BLaER1 (cell line): Measurements from ENCODE around the gene MAGI3.

Experiments
- H3K27ac ChIP-seq: shearing (Covaris generic); formaldehyde crosslinking; 2 replicates; pipeline ENCODE4 v1.8.1; 2022
- H3K27me3 ChIP-seq: shearing (Covaris generic); formaldehyde crosslinking; 2 replicates; pipeline ENCODE4 v1.8.1; 2022
- H3K36me3 ChIP-seq: shearing (Covaris generic); formaldehyde crosslinking; 2 replicates; pipeline ENCODE4 v1.8.1; 2022
- H3K4me1 ChIP-seq: shearing (Covaris generic); formaldehyde crosslinking; 2 replicates; pipeline ENCODE4 v1.8.1; 2022
- H3K4me2 ChIP-seq: shearing (Covaris generic); formaldehyde crosslinking; 2 replicates; pipeline ENCODE4 v1.8.1; 2022
- H3K4me3 ChIP-seq: shearing (Covaris generic); formaldehyde crosslinking; 2 replicates; pipeline ENCODE4 v1.8.1; 2022
- H3K9ac ChIP-seq: shearing (Covaris generic); formaldehyde crosslinking; 2 replicates; pipeline ENCODE4 v1.8.1; 2022
- H3K9me3 ChIP-seq: shearing (Covaris generic); formaldehyde crosslinking; 2 replicates; pipeline ENCODE4 v1.8.1; 2022
- H4K20me1 ChIP-seq: shearing (Covaris generic); formaldehyde crosslinking; 2 replicates; pipeline ENCODE4 v1.8.1; 2022
- Cebpa-rat ChIP-seq: shearing (Covaris generic); IDR thresholded peaks from 2 replicates; pipeline ENCODE4 v1.8.1; 2022

The MAGI3 gene

GRCh38 chr1:113659556-113659955 lies 269.2 kb downstream of the MAGI3 start:
- no peak for TF ChIP-seq Cebpa-rat
- Histone ChIP-seq H3K4me1 (peaks cover 10% of the 10 kb centered on the region), H3K4me3 (no peak overlapping the region), H3K27ac (no peak overlapping the region), H3K9ac (no peak overlapping the region), H3K9me3 (no peaks in the 10 kb centered on the region), H3K27me3 (no peaks in the 10 kb centered on the region), H4K20me1 (no peaks in the 10 kb centered on the region), H3K36me3 (peaks cover 3% of the 10 kb centered on the region; the same call in 1 of the 2 replicates), H3K4me2 (no peak overlapping the region)

GRCh38 chr1:113660088-113660487 lies 269.8 kb downstream of the MAGI3 start:
- no peaks in the 10 kb centered on the region for H3K9me3 ChIP-seq
- no peak overlapping the region for H3K4me3 ChIP-seq
- H3K4me1 ChIP-seq: peaks cover 10% of the 10 kb centered on the region
- no peaks in the 10 kb centered on the region for H3K27me3 ChIP-seq
- no peak overlapping the region for H3K9ac ChIP-seq
- TF ChIP-seq Cebpa-rat: no peak
- peaks cover 3% of the 10 kb centered on the region; the same call in 1 of the 2 replicates for H3K36me3 ChIP-seq
- no peak overlapping the region for H3K4me2 ChIP-seq
- no peak overlapping the region for H3K27ac ChIP-seq
- H4K20me1 ChIP-seq: no peaks in the 10 kb centered on the region

GRCh38 chr1:113662101-113662500 lies 271.8 kb downstream of the MAGI3 start:
- H4K20me1 ChIP-seq: no peaks in the 10 kb centered on the region
- H3K9ac ChIP-seq: no peak overlapping the region
- H3K4me1 ChIP-seq: peaks cover 6% of the 10 kb centered on the region
- no peaks in the 10 kb centered on the region for H3K27me3 ChIP-seq
- no peak for TF ChIP-seq Cebpa-rat
- H3K4me2 ChIP-seq: no peak overlapping the region
- H3K9me3 ChIP-seq: peaks cover 9% of the 10 kb centered on the region
- no peak overlapping the region for H3K4me3 ChIP-seq
- no peak overlapping the region for H3K27ac ChIP-seq
- H3K36me3 ChIP-seq: peaks cover 13% of the 10 kb centered on the region; the same call in 1 of the 2 replicates

- Histone ChIP-seq H3K4me3 (no peak overlapping the region), H3K36me3 (peaks cover 13% of the 10 kb centered on the region; the same call in 1 of the 2 replicates), H3K9ac (no peak overlapping the region), H3K27me3 (no peaks in the 10 kb centered on the region), H3K4me2 (no peak overlapping the region), H3K4me1 (no peaks in the 10 kb centered on the region), H3K9me3 (peaks cover 11% of the 10 kb centered on the region), H3K27ac (no peak overlapping the region), H4K20me1 (no peaks in the 10 kb centered on the region)
- no peak for TF ChIP-seq Cebpa-rat
Measured at GRCh38 chr1:113663165-113663951, 273.0 kb downstream of the MAGI3 start.

- 0 out of 2 replicates have a peak, but pooled peaks cover 10% of the 10 kb centered on the region for H3K36me3 ChIP-seq
- H4K20me1 ChIP-seq: no peaks in the 10 kb centered on the region
- H3K9ac ChIP-seq: no peak overlapping the region
- no peak overlapping the region for H3K27ac ChIP-seq
- no peak for TF ChIP-seq Cebpa-rat
- no peaks in the 10 kb centered on the region for H3K27me3 ChIP-seq
- H3K4me1 ChIP-seq: no peaks in the 10 kb centered on the region
- H3K9me3 ChIP-seq: peaks cover 11% of the 10 kb centered on the region
- H3K4me3 ChIP-seq: no peak overlapping the region
- H3K4me2 ChIP-seq: no peak overlapping the region
Measured at GRCh38 chr1:113665071-113665470, 274.8 kb downstream of the MAGI3 start.

- no peaks in the 10 kb centered on the region for H3K4me1 ChIP-seq
- no peaks in the 10 kb centered on the region for H4K20me1 ChIP-seq
- H3K4me3 ChIP-seq: no peak overlapping the region
- H3K4me2 ChIP-seq: no peak overlapping the region
- H3K36me3 ChIP-seq: 0 out of 2 replicates have a peak, but pooled peaks cover 10% of the 10 kb centered on the region
- no peak overlapping the region for H3K9ac ChIP-seq
- no peaks in the 10 kb centered on the region for H3K27me3 ChIP-seq
- H3K27ac ChIP-seq: no peak overlapping the region
- TF ChIP-seq Cebpa-rat: no peak
- H3K9me3 ChIP-seq: peaks cover 11% of the 10 kb centered on the region
Measured at GRCh38 chr1:113666126-113666525, 275.8 kb downstream of the MAGI3 start.

- H3K9me3 ChIP-seq: peaks cover 11% of the 10 kb centered on the region
- no peak overlapping the region for H3K4me3 ChIP-seq
- H3K27me3 ChIP-seq: no peaks in the 10 kb centered on the region
- no peaks in the 10 kb centered on the region for H3K4me1 ChIP-seq
- H3K27ac ChIP-seq: no peak overlapping the region
- no peak for TF ChIP-seq Cebpa-rat
- no peak overlapping the region for H3K9ac ChIP-seq
- peaks cover 10% of the 10 kb centered on the region; the same call in 1 of the 2 replicates for H3K36me3 ChIP-seq
- H4K20me1 ChIP-seq: no peaks in the 10 kb centered on the region
- no peak overlapping the region for H3K4me2 ChIP-seq
Measured at GRCh38 chr1:113669988-113670387, 279.7 kb downstream of the MAGI3 start.

GRCh38 chr1:113670650-113671049 lies 280.3 kb downstream of the MAGI3 start:
- Histone ChIP-seq H3K9me3 (peaks cover 11% of the 10 kb centered on the region), H3K36me3 (peaks cover 10% of the 10 kb centered on the region; the same call in 1 of the 2 replicates), H3K4me1 (no peaks in the 10 kb centered on the region), H3K27ac (no peak overlapping the region), H3K4me2 (no peak overlapping the region), H3K9ac (no peak overlapping the region), H3K4me3 (no peak overlapping the region), H3K27me3 (no peaks in the 10 kb centered on the region), H4K20me1 (no peaks in the 10 kb centered on the region)
- no peak for TF ChIP-seq Cebpa-rat

- Histone ChIP-seq H3K4me3 (no peak overlapping the region), H3K27ac (no peak overlapping the region), H3K4me2 (no peak overlapping the region), H3K27me3 (no peaks in the 10 kb centered on the region), H4K20me1 (no peaks in the 10 kb centered on the region), H3K4me1 (no peaks in the 10 kb centered on the region), H3K36me3 (no peaks in the 10 kb centered on the region; the same call in 1 of the 2 replicates), H3K9ac (no peak overlapping the region), H3K9me3 (no peaks in the 10 kb centered on the region)
- TF ChIP-seq Cebpa-rat: no peak
Measured at GRCh38 chr1:113672491-113672890, 282.2 kb downstream of the MAGI3 start.

GRCh38 chr1:113674591-113674990 lies 284.3 kb downstream of the MAGI3 start:
- TF ChIP-seq Cebpa-rat: no peak
- Histone ChIP-seq H3K4me1 (no peaks in the 10 kb centered on the region), H3K9me3 (no peaks in the 10 kb centered on the region), H3K27me3 (no peaks in the 10 kb centered on the region), H3K9ac (no peak overlapping the region), H4K20me1 (no peaks in the 10 kb centered on the region), H3K4me3 (no peak overlapping the region), H3K36me3 (no peaks in the 10 kb centered on the region; the same call in 1 of the 2 replicates), H3K4me2 (no peak overlapping the region), H3K27ac (no peak overlapping the region)
